PFSK-1 (cell line): Measurements from ENCODE around the gene IPCEF1.

ENCODE experiments used
- FOXP2 ChIP-seq: optimal IDR thresholded peaks from 2 replicates; pipeline ENCODE3; 2011; ENCODE audit warnings: borderline replicate concordance, control low read depth, inconsistent platforms; ENCODE audit not compliant: insufficient read depth; ENCODE audit errors: extremely low read length, extremely low read depth
- POLR2AphosphoS5 ChIP-seq: IDR thresholded peaks from 2 replicates; pipeline ENCODE4 v1.6.1; 2012; ENCODE audit warnings: low read depth, mild to moderate bottlenecking, control low read depth, low read length, moderate library complexity
- SIN3A ChIP-seq: IDR thresholded peaks from 2 replicates; pipeline ENCODE4 v1.6.1; 2012; ENCODE audit warnings: mild to moderate bottlenecking, low read length, moderate library complexity, borderline replicate concordance; ENCODE audit not compliant: insufficient read depth
- TAF1 ChIP-seq: IDR thresholded peaks from 2 replicates; pipeline ENCODE4 v1.6.1; 2012; ENCODE audit warnings: low read length, control low read depth, borderline replicate concordance; ENCODE audit not compliant: insufficient read depth
- TF ChIP-seq, protein P1 (sequence below), 2 experiments: IDR thresholded peaks; 2 replicates each; pipeline versions ENCODE4 v1.6.1 to v1.8.0; 2011 to 2012; ENCODE audit warnings: low read depth in 2 of 2, low read length in 2 of 2, control low read depth in 1 of 2, inconsistent platforms in 1 of 2, mild to moderate bottlenecking in 1 of 2, moderate library complexity in 1 of 2; ENCODE audit not compliant: insufficient read depth in 1 of 2

Gene IPCEF1

GRCh38 chr6:154257067-154257466 lies 99.5 kb downstream of the IPCEF1 start:
- TF ChIP-seq SIN3A (no peak), POLR2AphosphoS5 (no peak), FOXP2 (no peak), TAF1 (no peak)
- TF ChIP-seq, protein P1, sequence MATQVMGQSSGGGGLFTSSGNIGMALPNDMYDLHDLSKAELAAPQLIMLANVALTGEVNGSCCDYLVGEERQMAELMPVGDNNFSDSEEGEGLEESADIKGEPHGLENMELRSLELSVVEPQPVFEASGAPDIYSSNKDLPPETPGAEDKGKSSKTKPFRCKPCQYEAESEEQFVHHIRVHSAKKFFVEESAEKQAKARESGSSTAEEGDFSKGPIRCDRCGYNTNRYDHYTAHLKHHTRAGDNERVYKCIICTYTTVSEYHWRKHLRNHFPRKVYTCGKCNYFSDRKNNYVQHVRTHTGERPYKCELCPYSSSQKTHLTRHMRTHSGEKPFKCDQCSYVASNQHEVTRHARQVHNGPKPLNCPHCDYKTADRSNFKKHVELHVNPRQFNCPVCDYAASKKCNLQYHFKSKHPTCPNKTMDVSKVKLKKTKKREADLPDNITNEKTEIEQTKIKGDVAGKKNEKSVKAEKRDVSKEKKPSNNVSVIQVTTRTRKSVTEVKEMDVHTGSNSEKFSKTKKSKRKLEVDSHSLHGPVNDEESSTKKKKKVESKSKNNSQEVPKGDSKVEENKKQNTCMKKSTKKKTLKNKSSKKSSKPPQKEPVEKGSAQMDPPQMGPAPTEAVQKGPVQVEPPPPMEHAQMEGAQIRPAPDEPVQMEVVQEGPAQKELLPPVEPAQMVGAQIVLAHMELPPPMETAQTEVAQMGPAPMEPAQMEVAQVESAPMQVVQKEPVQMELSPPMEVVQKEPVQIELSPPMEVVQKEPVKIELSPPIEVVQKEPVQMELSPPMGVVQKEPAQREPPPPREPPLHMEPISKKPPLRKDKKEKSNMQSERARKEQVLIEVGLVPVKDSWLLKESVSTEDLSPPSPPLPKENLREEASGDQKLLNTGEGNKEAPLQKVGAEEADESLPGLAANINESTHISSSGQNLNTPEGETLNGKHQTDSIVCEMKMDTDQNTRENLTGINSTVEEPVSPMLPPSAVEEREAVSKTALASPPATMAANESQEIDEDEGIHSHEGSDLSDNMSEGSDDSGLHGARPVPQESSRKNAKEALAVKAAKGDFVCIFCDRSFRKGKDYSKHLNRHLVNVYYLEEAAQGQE (IDR thresholded peaks at IDR 0.05; ENCODE audit: insufficient read depth in 1 of 2, low read depth in 2 of 2, low read length in 2 of 2): no peak

DNA sequence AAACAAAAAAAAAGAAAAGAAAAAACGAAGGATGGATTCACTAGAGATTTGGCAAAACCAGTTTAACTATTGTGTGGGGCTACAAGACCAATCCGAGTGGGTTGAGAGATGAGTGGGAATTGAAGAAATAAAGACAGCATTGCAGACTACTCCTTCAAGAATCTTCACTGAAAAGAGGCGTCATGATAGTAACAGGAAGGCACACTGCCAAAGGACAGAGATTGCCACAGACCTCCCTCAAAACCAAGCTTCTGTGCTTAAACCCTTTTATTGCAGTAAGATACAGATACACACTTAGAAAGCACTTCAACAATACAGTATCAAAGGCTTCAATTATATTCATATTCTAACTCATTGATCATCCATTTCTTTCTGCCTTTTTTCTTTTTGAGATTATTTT lies 103.9 kb downstream of the IPCEF1 start:
- TF ChIP-seq SIN3A: no peak
- no peak for TF ChIP-seq FOXP2
- TF ChIP-seq, protein P1 (IDR thresholded peaks at IDR 0.05; ENCODE audit: insufficient read depth in 1 of 2, low read depth in 2 of 2, low read length in 2 of 2): no peak
- no peak for TF ChIP-seq TAF1
- TF ChIP-seq POLR2AphosphoS5: no peak

DNA sequence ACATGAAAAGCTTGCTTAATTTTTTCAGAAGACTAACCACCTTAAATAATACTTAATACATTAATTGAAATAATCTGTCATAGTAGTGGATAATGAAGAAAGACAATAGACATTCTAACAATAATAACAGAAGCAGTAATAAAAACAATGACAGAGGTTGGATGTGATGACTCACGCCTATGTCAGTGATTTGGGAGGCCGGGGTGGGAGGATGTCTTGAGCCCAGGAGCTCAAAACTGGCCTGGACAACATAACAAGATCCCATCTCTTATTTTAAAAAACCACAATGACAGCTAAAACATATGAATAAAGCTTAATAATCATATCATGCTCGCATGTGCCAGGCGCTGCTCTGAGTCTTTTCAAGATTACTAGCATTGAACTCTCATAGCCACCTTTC lies 105.5 kb downstream of the IPCEF1 start:
- TF ChIP-seq POLR2AphosphoS5 (no peak), SIN3A (no peak), FOXP2 (no peak), TAF1 (no peak)
- TF ChIP-seq, protein P1 (IDR thresholded peaks at IDR 0.05; ENCODE audit: insufficient read depth in 1 of 2, low read depth in 2 of 2, low read length in 2 of 2): no peak

DNA sequence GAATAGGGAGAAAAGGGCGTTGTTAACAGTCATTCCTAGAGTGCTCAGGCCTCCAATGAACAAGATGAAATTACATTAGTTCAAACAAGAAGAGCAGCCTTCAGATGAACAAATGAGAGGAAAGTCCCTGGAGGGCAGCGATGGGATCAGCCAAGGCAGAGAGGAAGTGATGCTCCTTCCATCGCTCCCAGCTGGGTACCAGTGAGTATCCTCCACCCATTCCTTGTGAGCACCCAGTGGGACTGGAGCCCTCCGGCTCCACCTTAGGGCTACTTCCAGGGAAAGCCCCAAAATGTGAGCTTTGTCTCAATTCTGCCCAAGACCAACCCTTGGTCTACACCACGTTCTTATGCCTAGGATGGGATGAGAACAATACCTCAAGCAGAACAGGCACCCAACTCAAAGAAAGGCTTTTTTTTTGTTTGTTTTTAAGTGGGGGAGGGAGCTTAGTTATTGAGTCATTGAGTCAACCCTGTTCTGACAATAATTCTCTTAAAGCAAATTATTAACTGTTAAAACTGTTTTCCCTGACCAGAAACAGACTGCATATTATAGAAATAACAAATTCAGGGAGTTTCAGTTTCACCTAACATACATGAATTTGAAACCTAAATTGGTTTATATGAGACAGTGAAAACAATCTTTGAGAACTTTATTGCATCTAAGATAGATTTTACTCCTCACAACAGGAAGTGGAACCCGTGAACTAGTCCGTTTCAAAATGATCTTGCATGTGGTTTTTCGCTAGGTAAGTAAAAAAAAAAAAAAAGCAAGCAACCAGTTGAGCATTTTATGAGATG lies 106.9 kb downstream of the IPCEF1 start:
- no peak for TF ChIP-seq SIN3A
- no peak for TF ChIP-seq POLR2AphosphoS5
- TF ChIP-seq, protein P1 (IDR thresholded peaks at IDR 0.05; ENCODE audit: insufficient read depth in 1 of 2, low read depth in 2 of 2, low read length in 2 of 2): no peak
- TF ChIP-seq FOXP2: no peak
- no peak for TF ChIP-seq TAF1
